IPS DF 6.9 (cell line): Measurements from ENCODE around the gene ALPL.

Source experiments
- DNase-seq: peaks from one replicate; pipeline ENCODE4 v3.0.0-alpha.2; 2013; ENCODE audit warnings: low read depth, low spot score
- H3K27ac ChIP-seq: one replicate; pipeline ENCODE4 v1.5.1; 2013; ENCODE audit warnings: low read length, control low read depth
- H3K27me3 ChIP-seq: 2 replicates; pipeline ENCODE4 v1.6.1; 2013; ENCODE audit warnings: mild to moderate bottlenecking, low read length; ENCODE audit not compliant: control insufficient read depth, insufficient read depth
- H3K36me3 ChIP-seq: 2 replicates; pipeline ENCODE4 v1.6.1; 2013; ENCODE audit warnings: low read length; ENCODE audit not compliant: control insufficient read depth, insufficient read depth
- H3K4me1 ChIP-seq: 2 replicates; pipeline ENCODE4 v1.6.1; 2013; ENCODE audit warnings: low read length; ENCODE audit not compliant: control insufficient read depth, insufficient read depth
- H3K4me3 ChIP-seq: 2 replicates; pipeline ENCODE4 v1.5.1; 2013; ENCODE audit warnings: mild to moderate bottlenecking, low read length
- H3K9me3 ChIP-seq: 2 replicates; pipeline ENCODE4 v1.6.1; 2013; ENCODE audit warnings: low read length, inconsistent platforms; ENCODE audit not compliant: control insufficient read depth, insufficient read depth
- WGBS: extraction: QIAGEN DNeasy Blood & Tissue Kit; methylation state at CpG from one replicate; pipeline ENCODE4 v1.1.7; 2013; ENCODE audit warnings: mixed read lengths, missing lambda C conversion rate; ENCODE audit not compliant: insufficient read length, insufficient coverage; 5-methylcytosine and 5-hydroxymethylcytosine counted together

The ALPL gene

GRCh38 chr1:21624571-21625389, 115.6 kb downstream of the ALPL start:
- no peaks in the 10 kb centered on the region for H3K36me3 ChIP-seq
- no peaks in the 10 kb centered on the region for H3K9me3 ChIP-seq
- DNase-seq, result no peak
- no CpG with 5 or more reads among the region's 11 CpGs for WGBS
- H3K4me1 ChIP-seq, result peaks cover 1% of the 10 kb centered on the region; the same call in 1 of the 2 replicates
- no peak overlapping the region for H3K27ac ChIP-seq
- no peaks in the 10 kb centered on the region for H3K27me3 ChIP-seq
- no peak overlapping the region for H3K4me3 ChIP-seq

GRCh38 chr1:21625390-21626190, 116.4 kb downstream of the ALPL start:
- no peaks in the 10 kb centered on the region for H3K9me3 ChIP-seq
- no CpG with 5 or more reads among the region's 13 CpGs for WGBS
- H3K27me3 ChIP-seq, result no peaks in the 10 kb centered on the region
- H3K4me3 ChIP-seq, result no peak overlapping the region
- no peak for DNase-seq
- H3K27ac ChIP-seq, result no peak overlapping the region
- H3K36me3 ChIP-seq, result no peaks in the 10 kb centered on the region
- H3K4me1 ChIP-seq, result peaks cover 1% of the 10 kb centered on the region; the same call in 1 of the 2 replicates

- H3K4me1 ChIP-seq, result peaks cover 4% of the 10 kb centered on the region; the same call in 1 of the 2 replicates
- no peaks in the 10 kb centered on the region for H3K27me3 ChIP-seq
- H3K4me3 ChIP-seq, result no peak overlapping the region
- WGBS, result no CpG with 5 or more reads among the region's 11 CpGs
- DNase-seq, result no peak
- no peak overlapping the region for H3K27ac ChIP-seq
- no peaks in the 10 kb centered on the region for H3K9me3 ChIP-seq
- no peaks in the 10 kb centered on the region for H3K36me3 ChIP-seq
Observed at GRCh38 chr1:21626921-21627339, 117.7 kb downstream of the ALPL start.
